Ureter (tissue), 1 donor: ENCODE results near the gene TGFBR1. TPM values are rescaled to one million over a fixed set of nuclear protein-coding genes. Genes with fewer than 3 reads are reported as not detected.
A peak's percentile ranks its signal among the peaks of the same experiment; 100 is the strongest.

ENCODE experiments used
- DNase-seq: peaks from one replicate; pipeline ENCODE4 v3.0.0-alpha.2; 2020; ENCODE audit warnings: low spot score
- total RNA-seq: library from RNA; stranded (reverse); gene quantifications from one replicate; pipeline ENCODE4 v1.2.4, GENCODE V29; 2023
- donor health status: DM: yes; HTN: yes; CAD: no.

Gene TGFBR1
- total RNA-seq, 1 donor from 2014 or later: 44.7 TPM

DNA sequence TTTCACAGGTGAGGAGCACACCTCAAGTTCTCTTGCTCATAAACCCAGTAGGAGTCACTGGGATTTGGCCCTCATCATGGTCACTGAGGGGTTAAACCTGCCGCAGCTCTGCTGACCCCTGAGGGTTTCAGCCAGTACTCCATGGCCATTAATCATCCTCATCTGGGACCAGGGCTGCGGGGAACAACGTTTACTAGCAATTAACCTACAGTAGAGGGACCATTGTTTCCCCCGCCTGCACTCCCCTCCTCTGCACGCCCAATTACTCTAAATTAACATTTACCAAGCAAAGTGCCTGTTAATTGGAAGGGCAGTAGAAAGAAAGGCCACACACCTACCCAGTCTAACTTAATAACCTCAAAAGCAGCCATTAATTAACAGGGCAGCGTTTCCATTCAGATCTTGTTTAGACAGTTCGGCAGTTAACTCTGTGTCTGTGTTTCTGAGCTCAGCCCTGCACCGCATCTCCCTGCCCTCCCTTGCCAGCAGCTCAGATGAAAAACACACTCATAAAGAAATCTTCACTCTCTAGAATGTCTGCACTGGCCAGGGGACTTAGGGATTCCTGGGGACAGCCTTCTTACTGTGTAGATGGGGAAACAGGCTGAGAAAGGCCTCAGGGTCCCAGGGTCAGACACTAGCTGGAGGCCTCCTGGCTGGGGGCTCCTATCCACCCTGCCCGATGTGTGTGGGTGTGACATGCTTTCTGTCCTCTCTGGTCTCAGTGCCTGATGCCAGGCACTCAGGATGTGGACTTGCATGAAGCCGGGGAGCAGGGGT, 65.3 kb downstream of the TGFBR1 start:
- DNase-seq: no peak

DNA sequence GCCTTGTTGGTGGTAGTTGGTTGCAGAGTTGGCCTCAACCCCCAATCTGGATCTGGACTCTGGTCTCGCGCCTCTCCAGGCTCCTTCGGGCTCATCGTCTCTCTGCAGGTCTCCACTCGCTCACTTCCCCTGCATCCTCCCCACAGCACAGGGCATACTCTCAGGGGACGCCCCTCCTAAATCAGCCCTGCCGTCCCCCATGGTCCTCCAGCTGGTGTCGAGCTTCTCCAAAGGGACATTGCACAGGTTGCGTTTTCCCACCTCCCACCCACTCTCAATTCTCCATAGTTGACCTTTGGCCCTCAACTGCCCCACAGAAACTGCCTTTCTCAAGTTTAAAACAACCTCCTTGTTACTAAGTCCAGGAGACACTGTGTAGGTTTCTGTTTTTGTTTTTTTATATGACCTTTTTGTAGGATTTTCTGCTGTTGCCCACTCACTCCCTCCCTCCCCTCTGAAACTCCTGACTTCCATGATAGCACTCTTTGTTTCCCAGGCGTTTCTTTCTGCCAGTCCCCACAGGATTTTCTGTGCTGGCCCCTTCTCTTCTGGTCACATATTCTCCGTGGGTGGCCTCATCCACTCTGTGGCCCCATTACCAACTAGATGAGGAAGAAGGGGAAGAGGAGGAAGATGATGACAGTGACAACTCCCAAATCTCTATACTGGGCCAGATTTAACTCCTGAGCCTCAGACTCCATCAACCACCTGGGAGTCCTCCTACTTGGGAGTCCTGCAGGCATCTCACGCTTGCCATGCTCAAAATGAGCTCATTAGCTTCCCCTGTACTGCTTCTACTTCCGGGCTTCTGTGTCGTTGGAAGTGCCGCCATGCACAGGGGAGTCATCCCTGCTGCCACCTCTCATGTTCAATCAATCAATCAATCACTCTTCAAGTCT, 66.6 kb downstream of the TGFBR1 start:
- DNase-seq: no peak

DNA sequence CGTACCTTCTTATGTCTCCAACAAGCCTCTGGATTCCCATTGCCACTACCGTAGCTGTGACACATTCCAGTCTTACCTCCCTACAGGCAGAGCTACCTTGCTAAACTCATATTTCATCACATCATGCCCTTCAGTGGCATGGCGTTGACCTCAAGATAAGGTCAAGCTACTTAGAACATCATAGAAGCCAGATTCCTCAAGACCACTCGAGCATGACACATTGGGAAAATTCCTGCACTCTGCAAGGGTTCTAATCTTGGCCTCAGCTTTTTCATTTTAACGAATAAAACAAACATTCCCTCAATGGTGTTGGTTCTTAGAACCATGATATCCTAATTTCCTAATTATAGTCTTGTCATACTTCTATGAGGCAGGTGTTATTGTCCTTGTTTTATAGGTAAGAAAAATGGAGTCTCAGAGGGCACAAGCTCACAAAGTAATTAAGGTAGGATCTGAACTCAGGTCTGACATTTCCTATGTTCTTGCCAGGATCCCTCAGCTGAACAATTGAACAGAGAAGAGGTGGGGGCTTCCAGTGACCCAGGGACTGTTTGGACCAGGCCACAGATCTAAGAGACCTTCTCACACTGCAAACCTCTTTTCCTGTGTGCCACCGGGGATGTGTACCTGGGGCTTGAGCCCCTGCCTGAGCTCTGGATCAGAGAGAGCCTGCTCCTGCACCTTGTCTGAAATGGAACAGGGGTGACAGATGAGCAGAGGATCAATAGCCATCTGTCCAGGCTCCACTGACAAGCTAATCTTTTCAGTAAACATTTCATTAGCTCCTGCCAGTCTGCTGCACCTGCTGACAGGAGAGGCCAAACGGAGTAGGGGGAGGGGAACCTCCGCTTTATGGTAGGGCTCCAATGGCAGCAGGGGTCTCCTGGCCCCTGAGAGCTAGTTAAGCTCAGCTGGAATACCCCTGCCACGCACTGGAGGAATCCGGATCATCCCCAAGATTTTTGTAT, 67.5 kb downstream of the TGFBR1 start:
- no peak for DNase-seq

DNA sequence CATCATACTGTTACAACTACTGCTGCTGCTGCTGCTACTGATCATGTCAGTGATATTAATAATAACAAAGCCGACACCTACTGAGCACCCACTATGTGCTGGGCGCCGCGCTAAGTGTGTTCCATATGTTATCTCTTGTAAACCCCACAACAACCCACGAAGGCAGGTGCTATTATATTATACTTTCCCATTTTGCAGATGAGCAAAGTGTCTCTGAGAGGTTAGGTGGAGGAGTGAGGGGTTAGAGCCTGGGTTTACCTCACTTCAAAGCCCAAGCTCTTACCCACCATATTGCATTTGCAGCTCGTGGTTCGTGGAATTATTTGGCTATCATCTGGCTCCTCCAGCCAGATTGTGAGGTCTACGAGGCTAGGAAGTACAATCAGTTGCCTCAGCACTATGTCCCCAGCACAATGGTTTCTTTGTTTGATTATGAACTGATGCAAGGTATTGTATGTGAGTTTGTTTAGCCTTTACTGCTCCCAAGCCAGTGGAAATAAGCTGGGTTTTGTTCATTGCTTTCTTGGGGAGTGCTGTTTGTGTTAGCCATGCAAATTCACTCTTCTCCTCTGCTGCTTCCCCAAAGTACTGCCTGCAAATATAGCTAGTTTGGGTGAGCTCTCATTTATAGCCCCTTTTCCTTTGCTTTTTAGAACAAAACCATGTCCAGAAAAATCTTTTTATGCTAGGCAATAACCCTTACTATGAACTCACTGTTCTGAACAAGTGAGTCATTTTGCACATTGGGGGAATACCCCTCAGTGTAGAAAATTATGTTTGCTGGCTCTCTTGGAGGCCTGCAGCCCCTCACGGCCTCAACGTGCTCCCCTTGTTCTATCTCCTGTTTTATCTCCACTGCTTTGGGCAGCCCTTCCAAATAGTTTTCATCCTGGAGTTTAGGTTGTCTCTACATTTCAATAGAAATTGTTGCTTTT, 68.9 kb downstream of the TGFBR1 start:
- DNase-seq: no peak

DNA sequence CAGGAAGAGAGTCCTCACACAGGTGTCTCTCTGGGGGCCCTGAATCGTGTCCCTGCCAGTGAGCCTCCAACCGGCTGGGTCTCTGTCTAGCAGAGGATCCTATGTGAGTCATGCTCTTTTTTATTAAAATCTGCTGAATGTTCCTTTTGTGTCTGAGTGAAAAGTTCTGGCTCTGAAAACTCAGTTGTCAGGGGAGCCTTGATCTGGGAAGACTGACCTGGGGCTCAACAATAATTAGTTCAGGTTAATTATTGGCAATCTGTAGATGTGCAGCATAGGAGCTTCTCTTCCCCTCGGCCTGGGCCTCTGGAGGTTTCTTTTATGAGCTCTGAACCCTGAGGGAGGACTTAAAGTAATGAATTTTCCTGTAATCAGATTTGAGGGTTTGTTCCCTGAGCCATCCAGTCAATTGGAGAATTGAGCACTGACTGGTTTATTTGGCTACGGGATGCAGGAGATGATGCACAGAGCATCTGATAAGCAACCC, 71.7 kb downstream of the TGFBR1 start:
- no peak for DNase-seq

DNA sequence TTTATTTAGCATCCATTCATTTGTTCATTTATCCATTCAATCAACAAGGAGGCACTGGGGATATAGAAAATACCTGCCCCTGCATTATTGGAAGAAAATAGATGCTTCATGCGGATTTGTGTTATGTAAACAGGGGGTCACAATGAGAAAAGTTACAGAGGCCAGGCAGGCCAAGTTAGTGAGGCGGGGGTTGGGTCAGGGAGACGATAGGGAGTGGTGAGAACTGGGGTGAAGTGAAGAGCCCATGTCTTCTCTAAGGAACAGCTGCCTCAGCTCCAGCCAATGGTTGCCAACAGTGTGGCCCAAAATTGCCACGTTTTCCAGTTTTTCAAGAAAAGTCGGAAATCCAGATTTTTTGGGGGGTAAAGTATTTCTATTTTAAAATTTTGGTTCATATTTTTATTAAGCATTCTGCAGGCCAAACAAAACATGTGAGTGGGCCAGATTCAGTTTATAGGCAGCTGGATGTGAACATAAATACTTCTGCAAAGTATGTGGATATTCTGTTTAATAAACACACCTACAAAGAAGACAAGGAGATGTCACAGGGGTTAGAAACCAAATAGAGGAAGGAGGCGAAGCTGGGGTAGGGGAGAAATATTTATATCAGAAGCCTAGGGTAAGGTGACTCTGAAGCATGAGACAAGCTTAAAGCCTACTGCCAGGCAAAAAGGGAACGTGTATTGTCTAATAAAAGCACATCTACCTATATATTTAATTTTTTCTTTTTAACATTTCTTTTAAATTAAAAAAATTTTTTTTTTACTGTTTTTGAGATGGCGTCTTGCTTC, 72.9 kb downstream of the TGFBR1 start:
- no peak for DNase-seq

DNA sequence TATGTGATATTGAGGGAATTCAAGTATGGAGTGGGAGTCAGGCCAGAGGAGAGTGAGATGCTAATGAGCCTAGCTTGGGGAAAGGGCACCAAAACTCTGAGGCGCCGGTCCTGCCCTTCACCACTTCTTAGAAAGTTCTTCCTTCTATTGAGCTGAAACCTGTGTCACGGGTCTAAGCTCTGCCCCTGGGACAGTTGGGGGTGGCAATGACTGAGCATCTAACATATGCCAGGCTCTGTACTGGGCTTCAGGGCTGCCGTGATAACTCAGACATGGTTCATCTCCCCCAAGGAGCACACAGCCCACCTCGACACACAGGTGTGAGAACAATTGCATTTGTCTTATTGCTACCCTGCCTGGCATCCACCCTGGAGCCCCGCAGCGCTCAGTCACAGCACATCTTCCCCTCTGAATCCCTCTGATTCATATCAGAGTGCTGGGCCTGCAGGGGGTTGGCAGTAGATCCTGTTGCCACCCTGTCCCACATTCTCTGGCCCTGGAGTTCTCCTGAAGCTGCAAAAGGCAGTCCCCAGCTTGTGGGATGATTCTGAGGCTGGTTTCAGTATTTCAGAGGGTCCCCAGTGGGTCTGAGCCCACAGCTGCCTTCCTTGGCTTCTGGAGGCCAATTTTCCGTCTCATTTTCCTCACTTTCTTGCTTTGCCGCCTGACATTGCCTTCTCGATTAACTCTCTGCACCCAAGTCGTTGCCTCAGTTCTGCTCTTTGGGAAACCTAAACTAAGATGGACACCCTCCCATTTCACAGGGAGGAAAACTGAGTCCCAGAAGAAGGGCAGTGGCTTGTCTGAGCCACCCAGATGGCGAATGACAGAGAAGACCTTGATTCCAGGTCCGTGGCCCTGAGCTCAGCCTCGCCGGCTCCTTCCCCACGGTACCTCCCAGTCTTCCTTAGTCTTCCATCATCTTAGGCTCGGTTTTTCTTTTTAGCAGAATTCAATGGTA, 74.3 kb downstream of the TGFBR1 start:
- no peak for DNase-seq

DNA sequence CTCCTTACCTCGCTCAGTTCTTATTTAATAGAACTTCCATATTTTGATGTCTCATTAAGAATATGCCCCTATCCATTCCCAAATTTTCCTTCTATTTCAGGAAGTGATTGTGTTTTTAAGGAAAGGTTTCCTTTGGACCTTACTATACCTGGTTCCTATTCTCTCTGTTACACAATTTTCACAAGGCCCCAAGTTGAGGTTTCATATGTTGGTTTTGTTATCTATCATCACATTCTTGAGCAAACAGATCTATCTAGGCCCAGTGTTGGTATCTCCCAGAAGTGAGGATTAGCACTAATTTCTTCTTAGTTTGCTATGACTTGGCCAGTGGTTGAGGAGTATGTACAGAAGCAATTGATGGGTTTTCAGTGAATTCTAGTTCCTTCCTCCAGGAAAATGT, 75.3 kb downstream of the TGFBR1 start:
- no peak for DNase-seq

DNA sequence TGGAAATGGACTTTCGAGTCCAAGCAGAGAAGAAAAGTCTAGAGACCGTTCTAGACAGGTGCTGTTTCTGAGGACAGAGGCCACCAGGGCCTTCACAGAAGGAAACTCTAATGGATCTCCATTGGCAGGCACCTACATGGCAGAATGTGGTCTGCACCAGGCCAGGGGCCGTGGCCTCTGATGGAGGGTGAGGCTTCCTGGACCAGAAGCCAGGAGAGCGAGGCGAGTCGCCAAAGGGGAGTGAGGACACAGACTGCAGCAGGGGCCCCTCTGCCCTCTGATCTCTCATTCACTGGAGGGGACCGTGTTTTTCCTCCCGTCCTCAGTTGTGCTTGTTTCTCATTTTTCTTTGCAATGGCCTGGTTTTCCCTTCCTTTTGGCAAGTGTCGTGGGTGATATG, 75.7 kb downstream of the TGFBR1 start:
- no peak for DNase-seq

DNA sequence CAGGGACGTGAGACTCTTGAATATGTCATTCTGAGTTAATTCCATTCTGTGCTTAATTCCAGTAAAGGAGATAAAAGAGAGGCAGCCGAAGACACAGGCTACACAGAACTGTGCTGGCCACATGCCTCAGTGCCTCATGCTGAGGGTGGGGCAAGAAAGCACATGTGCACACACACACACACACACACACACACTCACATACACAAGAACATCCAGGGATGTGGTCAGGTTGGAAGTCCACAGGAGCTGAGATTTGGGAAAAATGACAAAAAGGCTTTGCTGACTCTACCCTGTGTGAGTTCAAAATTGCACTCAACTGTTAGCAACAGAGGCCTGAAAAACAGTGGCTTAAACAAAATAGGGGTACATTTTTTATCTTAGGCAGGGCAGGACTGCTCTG, 76.3 kb downstream of the TGFBR1 start:
- DNase-seq: no peak

DNA sequence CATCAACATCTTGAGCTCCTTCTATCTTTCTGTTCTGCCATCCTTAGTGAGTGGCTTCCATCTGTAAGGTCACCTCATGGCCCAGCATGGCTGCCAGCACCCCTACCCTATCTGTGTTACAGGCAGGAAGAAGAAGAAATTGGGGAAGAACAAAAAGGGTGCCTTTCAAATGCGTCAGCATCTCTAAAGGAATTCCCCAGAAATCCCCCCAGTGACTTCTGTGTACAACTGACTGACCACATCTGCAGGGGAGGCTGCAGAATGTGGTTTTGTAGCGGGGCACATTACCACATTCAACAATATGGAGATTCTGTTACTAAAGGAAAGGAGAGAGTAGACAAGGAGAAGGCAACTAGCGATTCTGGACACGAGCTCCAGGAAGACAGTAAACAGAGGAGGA, 76.7 kb downstream of the TGFBR1 start:
- DNase-seq: no peak

DNA sequence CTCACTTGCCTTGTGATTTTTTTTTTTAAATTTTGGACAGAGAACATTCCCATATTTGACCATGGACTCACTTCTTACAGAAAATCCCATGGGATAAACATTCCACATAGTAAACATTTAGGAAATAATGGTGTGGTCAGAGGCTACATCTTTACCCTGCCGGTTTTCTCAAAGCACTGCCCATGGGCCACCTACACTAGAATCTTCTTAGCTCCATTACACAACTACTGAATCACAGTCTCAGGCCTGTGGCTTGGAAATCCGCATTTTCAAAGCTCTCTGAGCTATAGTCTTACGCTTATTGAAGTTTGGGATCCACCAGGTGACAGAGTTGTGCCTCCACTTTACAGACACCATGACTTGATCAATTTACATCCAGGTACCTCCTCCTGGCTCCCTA, 77.4 kb downstream of the TGFBR1 start:
- no peak for DNase-seq

DNA sequence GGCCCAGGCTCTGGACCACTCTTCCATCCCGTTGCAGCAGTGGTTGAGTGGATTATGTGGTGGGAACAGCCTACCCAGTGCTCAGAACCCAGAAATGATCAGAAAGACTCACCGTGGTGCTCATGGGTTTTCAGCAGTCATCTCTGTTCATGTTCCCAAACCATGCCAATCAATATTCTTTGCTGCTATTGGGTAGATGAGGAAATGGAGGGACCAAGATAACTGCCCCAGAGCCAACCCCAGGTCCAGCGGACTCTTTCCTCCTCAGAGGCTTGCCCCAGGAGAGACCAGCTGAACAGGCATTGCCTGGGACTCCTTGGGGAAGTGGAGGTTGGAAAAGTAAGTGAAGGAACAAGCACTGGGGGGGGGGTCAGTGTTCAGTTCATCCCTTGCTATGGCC, 78.7 kb downstream of the TGFBR1 start:
- no peak for DNase-seq

DNA sequence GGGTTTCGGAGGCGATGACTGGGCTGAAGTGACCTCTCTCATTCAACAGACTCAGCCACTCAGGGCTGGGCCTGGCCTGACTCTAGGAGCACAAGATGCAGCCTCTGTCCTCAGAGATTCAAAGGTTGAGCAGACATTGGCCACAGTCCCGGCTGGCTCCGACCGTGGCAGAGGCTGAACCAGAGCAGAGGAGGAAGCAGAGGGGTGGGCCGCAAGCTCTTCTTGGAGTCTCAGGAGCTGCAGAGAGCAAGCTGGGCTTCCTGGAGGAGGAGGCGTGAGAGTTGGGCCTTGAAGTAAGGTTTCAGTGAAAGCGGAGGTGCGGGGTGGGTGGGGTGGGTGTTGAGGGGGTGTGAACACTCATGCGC, 79.2 kb downstream of the TGFBR1 start:
- DNase-seq: no peak

DNA sequence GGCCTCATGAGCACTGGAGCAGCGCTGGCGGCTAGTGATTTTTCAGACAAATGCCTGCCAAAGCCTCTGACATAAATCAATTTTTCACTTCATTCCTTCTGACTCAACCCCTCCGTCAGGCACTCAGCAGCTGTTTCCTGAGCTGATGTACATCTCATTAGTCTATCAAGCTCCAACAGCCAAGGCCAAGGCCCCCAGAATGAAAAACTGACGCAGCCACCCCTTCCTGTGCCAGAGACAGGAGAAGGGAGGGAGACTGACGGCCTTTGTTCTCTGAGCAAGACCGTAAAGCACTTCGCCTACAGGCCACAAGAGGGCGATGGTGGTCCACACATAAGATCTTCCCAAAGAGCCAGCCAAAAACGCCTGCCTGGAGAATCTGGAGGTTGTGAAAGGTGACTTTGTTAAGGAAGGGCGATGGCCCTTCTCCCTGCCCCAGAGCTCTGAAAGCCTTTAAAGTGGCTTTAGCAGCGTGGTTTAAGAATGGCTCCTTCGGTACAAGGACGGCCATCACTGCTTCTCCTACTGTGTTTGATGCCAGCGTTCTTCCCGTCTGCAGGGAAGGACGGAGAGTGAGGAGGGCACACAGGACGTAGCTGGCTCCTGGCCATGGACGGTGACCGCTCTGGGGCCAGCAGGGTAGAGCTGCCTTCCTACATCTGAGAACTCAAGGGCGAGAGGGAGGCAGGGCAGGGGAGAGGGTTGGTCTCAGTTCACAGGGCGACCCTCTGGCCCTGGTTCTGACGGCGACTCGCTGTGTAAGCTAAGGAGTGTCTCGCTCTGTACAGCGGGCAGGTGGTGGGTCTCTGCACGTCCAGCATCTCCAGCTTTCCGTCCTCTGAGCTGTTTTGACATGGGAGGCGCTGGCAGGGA, 79.8 kb downstream of the TGFBR1 start:
- peak; percentile 86 for DNase-seq

DNA sequence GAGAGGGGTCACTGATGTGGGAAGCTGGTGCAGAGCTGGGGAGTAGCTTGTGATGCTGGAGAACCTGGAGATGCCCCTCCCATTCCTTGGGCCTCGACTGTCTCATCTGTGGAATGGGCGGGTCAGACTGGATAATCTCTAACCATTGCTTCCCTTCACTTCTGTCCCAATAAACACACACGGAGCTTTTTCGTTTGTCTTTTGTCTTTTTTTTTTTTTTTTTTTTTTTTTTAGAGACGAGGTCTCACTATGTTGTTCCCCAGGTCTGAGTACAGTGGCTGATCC, 80.4 kb downstream of the TGFBR1 start:
- DNase-seq: no peak

DNA sequence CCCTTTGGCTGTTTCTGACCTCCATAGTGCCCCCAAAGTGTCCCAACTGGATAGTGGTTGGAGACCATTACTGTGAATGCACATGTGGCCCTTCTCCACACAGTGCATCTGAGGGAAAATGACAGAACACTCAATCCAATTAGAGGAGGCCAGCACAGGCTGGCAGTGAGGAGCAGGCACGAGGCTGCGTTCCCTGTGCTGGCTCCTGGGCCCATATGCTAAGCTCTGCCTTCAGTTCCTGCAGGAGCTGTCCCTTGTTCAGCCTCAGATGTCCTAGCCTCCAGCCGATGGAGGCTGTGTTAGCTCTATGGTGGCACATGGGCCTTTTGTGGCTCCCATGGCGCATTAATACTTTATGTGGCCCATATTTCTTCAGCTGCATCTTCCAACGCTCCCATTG, 81.0 kb downstream of the TGFBR1 start:
- DNase-seq: no peak

DNA sequence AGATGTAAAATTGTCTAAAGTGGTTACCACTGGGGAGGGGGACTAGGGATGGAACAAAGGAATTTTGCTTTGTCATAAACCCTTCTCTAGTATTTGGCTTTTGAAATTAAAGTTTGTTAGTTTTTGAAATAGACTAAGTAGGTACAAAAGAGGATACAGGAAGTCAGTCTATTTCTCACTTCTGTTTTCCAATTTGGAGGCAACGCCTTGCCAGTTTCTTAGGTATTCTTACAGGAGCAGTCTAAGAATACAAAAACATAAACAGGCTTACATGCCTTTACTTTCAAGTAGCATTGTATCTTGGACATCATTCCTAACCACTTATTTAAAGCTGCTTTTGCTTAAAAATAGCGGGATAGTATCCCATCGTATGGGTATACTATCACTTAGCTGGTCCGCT, 82.4 kb downstream of the TGFBR1 start:
- DNase-seq: no peak
